DOHH2 (cell line): ENCODE measurements around the gene OR4D6.
"Not testable (repeated sequence)": the region's sequence is repeated elsewhere in the genome, so short reads cannot be mapped to it uniquely, and the experiment has no call there.

ENCODE experiments used
- H3F3A ChIP-seq: fragments of 200-600 bp; sonication (generic), shearing (Covaris generic); 2 replicates; pipeline ENCODE4 v1.6.0; 2016; ENCODE audit warnings: antibody characterized with exemption, mild to moderate bottlenecking; ENCODE audit not compliant: control insufficient read depth, insufficient read depth
- H3K27ac ChIP-seq: fragments of 200-600 bp; sonication (generic); 2 replicates; pipeline ENCODE4 v1.5.1; 2014; ENCODE audit warnings: low read depth, mild to moderate bottlenecking, low read length, moderate library complexity
- H3K27me3 ChIP-seq: fragments of 200-600 bp; sonication (generic); 2 replicates; pipeline ENCODE4 v1.6.1; 2014; ENCODE audit warnings: mild to moderate bottlenecking, low read length, mixed read lengths; ENCODE audit not compliant: control insufficient read depth
- H3K36me3 ChIP-seq: fragments of 200-600 bp; sonication (generic); 2 replicates; pipeline ENCODE4 v1.6.1; 2014; ENCODE audit warnings: mild to moderate bottlenecking, low read length, moderate library complexity, mixed read lengths; ENCODE audit not compliant: control insufficient read depth
- H3K4me1 ChIP-seq: fragments of 200-600 bp; sonication (generic); 2 replicates; pipeline ENCODE4 v1.6.1; 2014; ENCODE audit warnings: mild to moderate bottlenecking, low read length, mixed read lengths; ENCODE audit not compliant: control insufficient read depth
- H3K4me2 ChIP-seq: fragments of 200-600 bp; sonication (generic); 2 replicates; pipeline ENCODE4 v1.6.0; 2014; ENCODE audit warnings: mild to moderate bottlenecking, low read length, moderate library complexity
- H3K4me3 ChIP-seq: fragments of 200-600 bp; sonication (generic); 2 replicates; pipeline ENCODE4 v1.5.1; 2014; ENCODE audit warnings: mild to moderate bottlenecking, low read length, mixed read lengths
- H3K79me2 ChIP-seq: fragments of 200-600 bp; sonication (generic); 2 replicates; pipeline ENCODE4 v1.6.1; 2014; ENCODE audit warnings: mild to moderate bottlenecking, low read length, mixed read lengths; ENCODE audit not compliant: control insufficient read depth
- H3K9me2 ChIP-seq: fragments of 200-600 bp; sonication (generic); replicated peaks from 2 replicates; pipeline ENCODE4 v1.6.1; 2014; ENCODE audit warnings: mild to moderate bottlenecking, low read length, mixed read lengths; ENCODE audit not compliant: control insufficient read depth
- H3K9me3 ChIP-seq: fragments of 200-600 bp; sonication (generic); 2 replicates; pipeline ENCODE4 v1.6.1; 2014; ENCODE audit warnings: antibody characterized with exemption, low read length, mixed read lengths; ENCODE audit not compliant: control insufficient read depth, insufficient read depth
- H4K20me1 ChIP-seq: fragments of 200-600 bp; sonication (generic); 2 replicates; pipeline ENCODE4 v1.6.0; 2014; ENCODE audit warnings: low read depth, mild to moderate bottlenecking, antibody characterized with exemption, low read length, moderate library complexity; ENCODE audit not compliant: control insufficient read depth, insufficient read depth
- CTCF ChIP-seq: fragments of 200-600 bp; sonication (generic); IDR thresholded peaks from one replicate; pipeline ENCODE4 v1.5.1; 2014; ENCODE audit warnings: antibody characterized with exemption, mild to moderate bottlenecking, low read depth, low read length; ENCODE audit not compliant: poor library complexity, severe bottlenecking
- EZH2phosphoT487 ChIP-seq: fragments of 200-600 bp; sonication (generic); IDR thresholded peaks from 2 replicates; pipeline ENCODE4 v1.6.1; 2017; ENCODE audit warnings: borderline replicate concordance, mild to moderate bottlenecking, antibody characterized with exemption, low read length, moderate library complexity, mixed read lengths

Gene OR4D6

DNA sequence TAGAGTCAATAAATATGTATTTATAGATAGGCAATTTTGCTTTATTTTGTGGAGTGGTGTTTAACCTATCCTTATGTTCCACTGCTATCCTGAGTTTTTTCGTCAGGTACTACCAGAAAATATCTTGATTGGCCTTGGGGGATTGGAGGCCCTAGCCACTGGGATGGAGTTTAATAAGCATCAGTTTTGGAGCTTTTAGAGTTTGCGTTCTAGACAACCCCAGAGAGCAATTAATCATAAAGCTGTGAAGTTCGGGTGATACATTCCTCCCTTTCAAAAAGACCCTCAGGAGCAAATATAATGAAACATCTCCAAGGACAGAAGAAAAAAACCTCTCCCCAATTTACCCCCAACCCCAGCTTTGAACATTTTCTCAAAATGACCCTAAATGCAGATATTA is 20.6 kb upstream of the OR4D6 start, which contains the start of gene OR5A1:
OR5A1 (plus strand) TSS at position 301 of the 400 bp plus-strand sequence. CDS start 6,700 bp downstream, outside the sequence.
- H3K9me2 ChIP-seq = no peaks in the 10 kb centered on the region

DNA sequence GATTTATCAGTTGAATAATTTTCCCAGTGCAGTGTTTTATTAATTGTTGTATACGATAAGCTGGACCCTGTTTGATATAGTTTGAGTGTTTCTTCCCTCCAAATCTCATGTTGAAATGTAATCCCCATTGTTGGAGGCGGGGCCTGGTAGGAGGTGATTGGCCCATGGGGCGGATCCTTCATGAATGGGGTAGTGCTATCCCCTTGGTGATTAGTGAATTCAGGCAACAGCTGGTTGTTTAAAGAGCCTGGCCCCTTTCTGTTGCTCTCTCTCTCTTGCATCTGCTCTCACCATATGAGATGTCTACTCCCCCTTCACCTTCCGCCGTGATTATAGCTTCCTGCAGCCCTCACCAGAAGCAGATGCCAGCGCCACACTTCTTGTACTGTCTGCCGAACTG is 19.0 kb upstream of the OR4D6 start:
- no peak overlapping the region for H3K4me2 ChIP-seq
- no peaks in the 10 kb centered on the region for H3K9me3 ChIP-seq
- no peak overlapping the region for H3K4me3 ChIP-seq
- H3K9me2 ChIP-seq = no peaks in the 10 kb centered on the region
- H3K27me3 ChIP-seq = 0 out of 2 replicates have a peak, but pooled peaks cover 2% of the 10 kb centered on the region
- no peaks in the 10 kb centered on the region for H3F3A ChIP-seq
- H3K79me2 ChIP-seq = no peaks in the 10 kb centered on the region
- H3K27ac ChIP-seq = no peak overlapping the region
- H4K20me1 ChIP-seq = no peaks in the 10 kb centered on the region
- H3K4me1 ChIP-seq = no peaks in the 10 kb centered on the region
- no peaks in the 10 kb centered on the region for H3K36me3 ChIP-seq
- TF ChIP-seq CTCF = no peak
- TF ChIP-seq EZH2phosphoT487 = no peak

More for the DNA sequence above, 20.6 kb upstream of the OR4D6 start, which contains the start of gene OR5A1:
- Histone ChIP-seq H3K27me3 (peaks cover 10% of the 10 kb centered on the region; the same call in 1 of the 2 replicates), H3K27ac (no peak within 1 kb of the TSS), H3K79me2 (no peaks in the 10 kb centered on the region), H3K4me1 (no peaks in the 10 kb centered on the region), H3K4me2 (no peak within 1 kb of the TSS), H3F3A (no peaks in the 10 kb centered on the region), H4K20me1 (no peaks in the 10 kb centered on the region), H3K4me3 (no peak within 1 kb of the TSS), H3K36me3 (no peaks in the 10 kb centered on the region), H3K9me3 (no peaks in the 10 kb centered on the region)
- TF ChIP-seq CTCF (no peak), EZH2phosphoT487 (no peak)

DNA sequence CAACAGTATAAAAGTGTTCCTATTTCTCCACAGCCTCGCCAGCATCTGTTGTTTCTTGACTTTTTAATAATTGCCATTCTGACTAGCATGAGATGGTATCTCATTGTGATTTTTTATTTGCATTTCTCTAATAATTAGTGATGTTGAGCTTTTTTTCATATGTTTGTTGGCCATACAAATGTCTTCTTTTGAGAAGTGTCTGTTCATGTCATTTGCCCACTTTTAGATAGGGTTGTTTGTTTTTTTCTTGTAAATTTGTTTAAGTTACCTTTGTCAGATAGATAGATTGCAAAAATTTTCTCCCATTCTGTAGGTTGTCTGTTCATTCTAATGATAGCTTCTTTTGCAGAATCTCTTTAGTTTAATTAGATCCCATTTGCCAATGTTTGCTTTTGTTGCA is 11.1 kb upstream of the OR4D6 start:
- not testable (repeated sequence) for H3K27ac ChIP-seq, H3K4me1 ChIP-seq

DNA sequence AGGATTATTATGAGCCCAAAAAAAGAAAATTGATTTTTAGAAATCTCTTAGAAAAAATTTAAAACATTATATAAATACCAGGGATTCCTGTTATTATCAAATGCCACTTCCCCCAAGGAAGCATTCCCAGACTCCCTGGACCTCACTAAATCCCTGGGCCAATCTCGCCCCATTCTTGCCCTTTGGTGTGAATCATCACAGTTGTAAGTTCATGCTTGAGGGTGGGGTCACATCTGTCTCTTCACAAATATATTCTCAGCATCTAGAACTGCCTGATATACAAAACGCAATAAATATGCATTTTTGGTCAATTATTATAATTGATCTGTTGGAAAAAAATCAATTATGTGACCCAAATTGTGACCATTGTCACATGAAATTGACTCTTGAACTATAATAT is 8.3 kb upstream of the OR4D6 start:
- H3F3A ChIP-seq = no peaks in the 10 kb centered on the region
- no peaks in the 10 kb centered on the region for H3K4me1 ChIP-seq
- TF ChIP-seq EZH2phosphoT487 = no peak
- TF ChIP-seq CTCF = no peak
- H4K20me1 ChIP-seq = no peaks in the 10 kb centered on the region
- no peak overlapping the region for H3K27ac ChIP-seq
- H3K27me3 ChIP-seq = no peaks in the 10 kb centered on the region
- no peak overlapping the region for H3K4me2 ChIP-seq
- no peaks in the 10 kb centered on the region for H3K36me3 ChIP-seq
- H3K4me3 ChIP-seq = no peak overlapping the region
- H3K79me2 ChIP-seq = no peaks in the 10 kb centered on the region
- peaks cover 4% of the 10 kb centered on the region for H3K9me3 ChIP-seq
- H3K9me2 ChIP-seq = no peaks in the 10 kb centered on the region; the same call in 1 of the 2 replicates

More for the DNA sequence above, 11.1 kb upstream of the OR4D6 start:
- H3F3A ChIP-seq, H3K27me3 ChIP-seq, H3K4me2 ChIP-seq, H3K9me2 ChIP-seq, H3K36me3 ChIP-seq, H3K79me2 ChIP-seq, H3K9me3 ChIP-seq, H4K20me1 ChIP-seq, H3K4me3 ChIP-seq: not testable (repeated sequence)
